ENCODE measurements around the gene CYP24A1. TPM values are rescaled to one million over a fixed set of nuclear protein-coding genes. Genes with fewer than 3 reads are reported as not detected.

Gene CYP24A1
- total RNA-seq, 2 donors from 2014 or later, result not detected

GRCh38 chr20:54122681-54123586 lies 50.9 kb downstream of the CYP24A1 start:
- Histone ChIP-seq H3K4me1 (no peaks in the 10 kb centered on the region), H3K27me3 (no peaks in the 10 kb centered on the region), H3K4me3 (no peak overlapping the region), H3K9me3 (no peaks in the 10 kb centered on the region), H3K27ac (peak overlapping the region; percentile 48 to 74 (median 62)), H3K36me3 (replicated peaks in 1 of 2; ENCODE audit: insufficient read depth in 1 of 2, low read depth in 2 of 2) (no peaks in the 10 kb centered on the region)
- WGBS, 2 donors, result 68 to 71% methylated on average over 10 of the region's 10 CpGs
- no peak for DNase-seq
- intact Hi-C loops (cut with DNase I), result no loop called here
- TF ChIP-seq CTCF (IDR thresholded peaks at IDR 0.05) (no peak), POLR2A (IDR thresholded peaks at IDR 0.05) (no peak)
- ATAC-seq, result no peak

GRCh38 chr20:54122189-54122588 lies 51.6 kb downstream of the CYP24A1 start:
- no peaks in the 10 kb centered on the region for H3K36me3 ChIP-seq (replicated peaks in 1 of 2; ENCODE audit: insufficient read depth in 1 of 2, low read depth in 2 of 2)
- no peak overlapping the region for H3K27ac ChIP-seq
- no peak overlapping the region for H3K4me3 ChIP-seq
- TF ChIP-seq CTCF (IDR thresholded peaks at IDR 0.05) (no peak), POLR2A (IDR thresholded peaks at IDR 0.05) (no peak)
- H3K4me1 ChIP-seq, result no peaks in the 10 kb centered on the region
- intact Hi-C loops (cut with DNase I), result no loop called here
- H3K9me3 ChIP-seq, result no peaks in the 10 kb centered on the region
- ATAC-seq (no peak), DNase-seq (no peak)
- 78 to 84% methylated on average over 1 of the region's 1 CpG for WGBS, 2 donors
- H3K27me3 ChIP-seq, result no peaks in the 10 kb centered on the region

GRCh38 chr20:54119744-54120143 lies 54.0 kb downstream of the CYP24A1 start:
- intact Hi-C loops (cut with DNase I), result no loop called here

GRCh38 chr20:54118220-54119001 lies 55.4 kb downstream of the CYP24A1 start:
- TF ChIP-seq POLR2A (IDR thresholded peaks at IDR 0.05) (no peak), CTCF (IDR thresholded peaks at IDR 0.05) (no peak)
- no peak for ATAC-seq
- no peaks in the 10 kb centered on the region for H3K27me3 ChIP-seq
- 69 to 79% methylated on average over 9 of the region's 9 CpGs for WGBS, 2 donors
- H3K4me3 ChIP-seq, result no peak overlapping the region
- H3K27ac ChIP-seq, result no peak overlapping the region
- no peaks in the 10 kb centered on the region for H3K36me3 ChIP-seq (replicated peaks in 1 of 2; ENCODE audit: insufficient read depth in 1 of 2, low read depth in 2 of 2)
- H3K9me3 ChIP-seq, result no peaks in the 10 kb centered on the region
- intact Hi-C loops (cut with DNase I), result no loop called here
- DNase-seq, result no peak
- no peaks in the 10 kb centered on the region for H3K4me1 ChIP-seq

More at GRCh38 chr20:54119744-54120143, 54.0 kb downstream of the CYP24A1 start:
- no peaks in the 10 kb centered on the region for H3K36me3 ChIP-seq (replicated peaks in 1 of 2; ENCODE audit: insufficient read depth in 1 of 2, low read depth in 2 of 2)
- no peak overlapping the region for H3K4me3 ChIP-seq
- WGBS, 2 donors, result 35 to 54% methylated on average over 2 of the region's 2 CpGs
- no peaks in the 10 kb centered on the region for H3K9me3 ChIP-seq
- H3K27ac ChIP-seq, result no peak overlapping the region
- H3K27me3 ChIP-seq, result no peaks in the 10 kb centered on the region
- no peak for ATAC-seq
- TF ChIP-seq POLR2A (IDR thresholded peaks at IDR 0.05) (no peak), CTCF (IDR thresholded peaks at IDR 0.05) (no peak)
- H3K4me1 ChIP-seq, result no peaks in the 10 kb centered on the region
- DNase-seq, result no peak
